ENCODE results near the gene FAM120A. TPM values are rescaled to one million over a fixed set of nuclear protein-coding genes. Genes with fewer than 3 reads are reported as not detected.

FAM120A gene
- total RNA-seq, 2 experiments from 2014 or later: 112 to 116 TPM

DNA sequence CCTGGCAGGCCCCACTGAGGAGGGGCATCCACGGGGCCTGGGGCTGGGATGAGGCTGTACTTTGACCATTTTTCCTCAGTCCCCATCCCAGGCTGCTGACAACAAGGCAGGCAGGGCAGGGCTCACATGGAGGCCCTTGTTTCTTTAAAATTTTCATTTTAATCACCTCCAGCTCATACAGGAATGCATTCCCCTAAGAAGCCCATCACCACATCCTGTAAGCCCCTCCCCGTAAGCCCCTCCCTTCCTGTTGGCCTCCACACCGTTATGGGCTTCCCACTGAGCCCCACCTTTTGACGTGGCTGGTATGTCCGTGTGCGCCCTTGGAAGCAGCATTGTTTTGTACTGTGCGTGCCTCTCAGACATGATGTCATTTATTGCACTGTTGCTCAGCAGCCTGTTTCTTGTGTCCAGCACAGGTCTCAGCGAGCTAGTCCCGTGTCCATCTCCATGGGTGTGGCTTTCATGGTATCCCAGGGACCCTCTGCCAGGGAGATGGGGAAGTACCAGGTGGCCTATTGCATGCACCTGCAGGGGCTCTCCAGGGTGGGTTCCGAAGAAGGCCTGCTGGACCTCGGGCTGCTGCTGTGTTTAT lies 147.3 kb downstream of the FAM120A start:
- Mint-ChIP-seq H3K27me3 (ENCODE audit: low read depth) (no peaks in the 10 kb centered on the region), H3K9me3 (no peaks in the 10 kb centered on the region), H3K36me3 (ENCODE audit: low read depth) (peaks cover 2% of the 10 kb centered on the region), H3K4me3 (no peak overlapping the region), H3K27ac (no peak overlapping the region), H3K4me1 (ENCODE audit: low read depth) (peaks cover 50% of the 10 kb centered on the region)
- CTCF ChIA-PET: interaction anchor here (0.7 kb wide), 1 partner anchor 10 kb away, joined by 3 read pairs; no protein-coding TSS in a partner anchor
- intact Hi-C loops (cut with micrococcal nuclease): no loop called here
- DNase-seq: peak; percentile 25

DNA sequence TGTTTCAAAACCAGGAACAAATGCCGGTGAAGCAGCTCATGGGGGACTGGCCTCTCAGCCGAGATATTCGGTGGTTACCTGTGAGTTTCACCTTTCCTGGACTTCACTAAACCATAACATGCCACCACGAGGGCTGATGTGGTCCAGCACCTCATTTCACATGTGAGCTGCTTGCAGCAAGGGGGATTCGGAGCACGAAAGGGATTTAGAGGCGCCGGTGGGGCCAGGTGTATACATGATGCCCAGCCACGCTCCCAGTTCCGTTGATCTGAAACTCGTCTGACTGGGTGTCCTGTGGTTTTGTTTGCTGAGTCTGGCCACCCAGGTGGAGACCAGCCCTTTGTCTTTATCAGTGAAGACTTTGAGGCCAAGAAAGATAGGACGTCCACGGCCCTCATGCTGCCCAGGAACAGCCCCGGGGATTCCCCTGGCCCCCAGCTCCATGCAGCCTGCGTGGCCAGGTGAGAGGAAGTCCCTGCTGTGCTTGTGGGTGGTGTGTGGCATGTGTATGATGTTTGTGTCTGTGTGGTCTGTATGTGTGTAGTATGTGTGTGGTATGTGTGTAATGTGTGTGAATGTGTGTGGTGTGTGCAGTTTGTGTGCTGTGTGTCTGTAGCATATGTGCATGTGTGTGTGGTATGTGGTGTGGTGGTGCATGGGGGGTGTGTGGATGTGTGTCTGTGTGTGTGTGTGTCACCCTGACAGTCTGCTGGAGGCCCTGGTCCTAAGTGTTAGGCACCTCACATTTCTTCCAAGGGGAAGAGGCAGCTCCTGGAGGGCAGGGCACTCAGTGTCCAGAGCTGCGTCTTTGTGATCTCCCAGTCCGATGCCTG lies 148.3 kb downstream of the FAM120A start:
- Mint-ChIP-seq H3K4me3 (no peak overlapping the region), H3K27ac (no peak overlapping the region), H3K9me3 (peaks cover 5% of the 10 kb centered on the region), H3K4me1 (ENCODE audit: low read depth) (peaks cover 50% of the 10 kb centered on the region), H3K27me3 (ENCODE audit: low read depth) (no peaks in the 10 kb centered on the region), H3K36me3 (ENCODE audit: low read depth) (peaks cover 8% of the 10 kb centered on the region)
- intact Hi-C loops (cut with micrococcal nuclease): no loop called here
- DNase-seq: no peak
- CTCF ChIA-PET: interaction anchor here (0.7 to 1.6 kb wide), 2 partner anchors 11 to 34 kb away, joined by 3 read pairs; no protein-coding TSS in a partner anchor

DNA sequence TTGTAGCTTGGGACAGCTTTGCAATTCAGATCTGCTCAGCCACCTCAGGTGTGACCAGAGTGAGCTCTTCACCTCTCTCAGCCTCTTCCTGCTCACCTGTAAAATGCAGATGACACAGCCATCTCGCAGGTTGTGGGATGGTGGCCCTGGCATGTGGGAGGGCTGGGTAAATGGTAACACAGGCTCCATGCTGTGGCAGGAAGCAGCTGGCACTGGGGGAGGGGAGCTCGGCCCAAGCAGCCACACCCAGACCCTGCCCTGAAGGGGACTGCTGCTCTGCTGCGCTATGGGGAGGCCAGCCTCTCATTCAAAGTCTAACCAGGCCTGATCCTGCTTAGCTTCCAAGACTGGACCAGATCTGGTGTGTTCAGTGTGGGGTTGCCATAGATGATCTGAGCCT lies 149.0 kb downstream of the FAM120A start:
- peaks cover 12% of the 10 kb centered on the region for H3K36me3 Mint-ChIP-seq (ENCODE audit: low read depth)
- H3K27ac Mint-ChIP-seq: no peak overlapping the region
- H3K4me3 Mint-ChIP-seq: no peak overlapping the region
- H3K9me3 Mint-ChIP-seq: peaks cover 8% of the 10 kb centered on the region
- intact Hi-C loops (cut with micrococcal nuclease): no loop called here
- H3K27me3 Mint-ChIP-seq (ENCODE audit: low read depth): no peaks in the 10 kb centered on the region
- peaks cover 48% of the 10 kb centered on the region for H3K4me1 Mint-ChIP-seq (ENCODE audit: low read depth)
- DNase-seq: no peak
- CTCF ChIA-PET: interaction anchor here (1.6 kb wide), 1 partner anchor 35 kb away, joined by 3 read pairs; no protein-coding TSS in a partner anchor

DNA sequence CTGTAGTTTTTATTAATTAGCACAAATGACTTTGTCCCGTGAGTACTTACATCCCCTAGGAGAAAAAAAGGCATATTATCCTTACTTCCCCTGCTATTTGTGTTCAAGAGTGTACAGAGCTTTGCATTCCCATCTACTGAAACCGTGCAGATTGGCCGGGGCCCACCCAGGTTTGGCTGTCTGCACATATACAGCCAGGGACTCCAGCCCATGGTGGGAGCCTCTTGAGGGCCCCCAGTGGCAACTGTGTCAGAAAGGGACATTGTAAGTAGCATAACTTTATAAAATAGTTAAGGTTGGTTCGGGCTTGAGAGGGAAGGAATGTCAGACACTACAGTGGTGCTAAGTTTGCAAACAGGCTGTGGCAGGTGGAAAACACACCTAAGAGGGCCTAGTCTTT lies 149.6 kb downstream of the FAM120A start:
- Mint-ChIP-seq H3K27me3 (ENCODE audit: low read depth) (no peaks in the 10 kb centered on the region), H3K4me3 (no peak overlapping the region), H3K36me3 (ENCODE audit: low read depth) (peaks cover 16% of the 10 kb centered on the region), H3K27ac (no peak overlapping the region), H3K4me1 (ENCODE audit: low read depth) (peaks cover 46% of the 10 kb centered on the region), H3K9me3 (peaks cover 9% of the 10 kb centered on the region)
- CTCF ChIA-PET: interaction anchor here (1.6 kb wide), 1 partner anchor 35 kb away, joined by 3 read pairs; no protein-coding TSS in a partner anchor
- no peak for DNase-seq
- intact Hi-C loops (cut with micrococcal nuclease): no loop called here

DNA sequence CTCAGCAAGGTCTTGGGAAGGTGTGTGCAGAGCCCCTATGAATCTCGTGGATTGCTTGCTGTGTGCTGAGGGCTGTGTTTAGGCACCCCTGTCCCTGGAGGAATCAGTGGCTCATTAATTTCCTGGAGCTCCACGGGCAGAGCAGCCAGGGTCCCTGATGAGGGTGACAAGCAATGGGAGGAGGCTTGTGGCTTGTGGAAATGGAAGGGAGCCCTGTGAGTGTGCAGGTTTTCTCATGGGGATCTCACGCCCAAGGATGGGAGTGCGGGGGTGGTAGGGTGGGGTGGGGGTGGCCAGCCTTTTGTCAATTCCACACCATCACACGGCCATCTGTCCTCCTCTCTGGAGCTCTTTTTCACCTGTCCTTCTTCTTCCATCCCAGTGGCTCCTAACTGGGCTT lies 150.2 kb downstream of the FAM120A start:
- H3K27ac Mint-ChIP-seq: no peak overlapping the region
- CTCF ChIA-PET: interaction anchor here (0.8 kb wide), 1 partner anchor 16 kb away, joined by 3 read pairs; no protein-coding TSS in a partner anchor
- H3K4me3 Mint-ChIP-seq: no peak overlapping the region

DNA sequence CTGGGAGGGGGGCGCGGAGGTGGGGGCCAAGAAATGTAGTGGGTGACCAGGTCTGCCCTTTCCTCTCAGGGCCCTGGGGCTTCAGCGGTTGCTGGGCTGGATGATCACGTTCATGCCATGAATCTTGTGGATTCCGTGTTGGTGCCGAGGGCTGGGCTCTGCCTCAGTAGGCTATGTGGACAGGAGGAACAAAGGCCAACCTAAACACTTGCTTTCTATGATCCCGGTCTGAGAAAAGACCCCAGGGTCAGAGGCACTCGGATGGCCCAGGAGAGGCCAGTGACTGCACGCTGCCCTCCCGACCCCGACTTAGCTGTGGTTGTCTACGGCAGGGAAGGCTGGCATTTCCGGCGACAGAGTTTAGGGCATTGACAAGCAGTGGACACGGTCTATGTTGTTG lies 151.5 kb downstream of the FAM120A start:
- H3K4me1 Mint-ChIP-seq (ENCODE audit: low read depth): peaks cover 40% of the 10 kb centered on the region
- intact Hi-C loops (cut with micrococcal nuclease): no loop called here
- H3K4me3 Mint-ChIP-seq: no peak overlapping the region
- no peak for DNase-seq
- peaks cover 23% of the 10 kb centered on the region for H3K9me3 Mint-ChIP-seq
- no peaks in the 10 kb centered on the region for H3K27me3 Mint-ChIP-seq (ENCODE audit: low read depth)
- peaks cover 28% of the 10 kb centered on the region for H3K36me3 Mint-ChIP-seq (ENCODE audit: low read depth)
- H3K27ac Mint-ChIP-seq: no peak overlapping the region
- CTCF ChIA-PET: no interaction called here

More for the DNA sequence above, 150.2 kb downstream of the FAM120A start:
- no peaks in the 10 kb centered on the region for H3K27me3 Mint-ChIP-seq (ENCODE audit: low read depth)
- intact Hi-C loops (cut with micrococcal nuclease): no loop called here
- peaks cover 46% of the 10 kb centered on the region for H3K4me1 Mint-ChIP-seq (ENCODE audit: low read depth)
- DNase-seq: no peak
- peaks cover 15% of the 10 kb centered on the region for H3K9me3 Mint-ChIP-seq
- H3K36me3 Mint-ChIP-seq (ENCODE audit: low read depth): peaks cover 22% of the 10 kb centered on the region

DNA sequence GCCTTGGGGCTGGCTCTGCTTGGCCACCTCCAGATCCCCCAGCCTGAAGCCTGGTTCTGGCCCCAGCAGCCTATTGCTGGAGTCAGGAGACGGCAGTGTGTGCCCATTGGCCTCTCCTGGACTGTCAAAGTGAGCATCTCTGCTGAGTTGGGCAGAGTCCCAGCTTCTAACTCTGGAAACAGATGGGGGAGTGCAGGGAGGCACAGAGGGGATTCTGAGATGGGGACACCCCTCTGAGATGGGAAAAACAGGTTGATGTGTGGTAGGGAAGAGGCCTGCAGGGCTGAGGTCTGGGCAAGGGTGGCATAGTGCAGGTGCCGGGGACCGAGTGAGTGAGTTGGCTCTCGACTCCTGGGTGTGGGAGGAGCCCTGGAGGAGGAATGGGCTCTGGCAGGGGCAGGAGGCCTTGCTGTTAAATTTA lies 152.4 kb downstream of the FAM120A start:
- H3K4me1 Mint-ChIP-seq (ENCODE audit: low read depth): peaks cover 31% of the 10 kb centered on the region
- H3K27ac Mint-ChIP-seq: no peak overlapping the region
- intact Hi-C loops (cut with micrococcal nuclease): no loop called here
- H3K4me3 Mint-ChIP-seq: no peak overlapping the region
- CTCF ChIA-PET: no interaction called here
- H3K9me3 Mint-ChIP-seq: peaks cover 25% of the 10 kb centered on the region
- H3K36me3 Mint-ChIP-seq (ENCODE audit: low read depth): peaks cover 28% of the 10 kb centered on the region
- DNase-seq: no peak
- H3K27me3 Mint-ChIP-seq (ENCODE audit: low read depth): no peaks in the 10 kb centered on the region

DNA sequence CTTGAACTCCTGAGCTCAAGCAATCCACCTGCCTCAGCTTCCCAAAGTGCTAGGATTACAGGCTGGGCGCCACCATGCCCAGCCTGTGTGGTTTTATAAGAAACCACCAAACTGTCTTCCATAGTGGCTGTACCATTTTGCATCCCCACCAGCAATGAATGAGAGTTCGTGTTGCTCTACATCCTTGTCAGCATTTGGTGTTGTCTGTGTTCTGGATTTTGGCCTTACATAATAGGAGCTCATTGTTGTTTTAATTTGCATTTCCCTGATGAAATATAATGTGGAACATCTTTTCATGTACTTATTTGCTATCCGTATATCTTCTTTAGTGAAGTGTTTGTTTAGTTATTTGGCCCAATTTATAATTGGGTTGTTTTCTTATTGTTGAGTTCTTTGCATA lies 154.7 kb downstream of the FAM120A start:
- Mint-ChIP-seq H3K27me3 (ENCODE audit: low read depth) (no peaks in the 10 kb centered on the region), H3K4me1 (ENCODE audit: low read depth) (peaks cover 12% of the 10 kb centered on the region), H3K9me3 (peaks cover 37% of the 10 kb centered on the region), H3K4me3 (no peak overlapping the region), H3K36me3 (ENCODE audit: low read depth) (peaks cover 38% of the 10 kb centered on the region), H3K27ac (no peak overlapping the region)
- no peak for DNase-seq
- CTCF ChIA-PET: no interaction called here
- intact Hi-C loops (cut with micrococcal nuclease): no loop called here

DNA sequence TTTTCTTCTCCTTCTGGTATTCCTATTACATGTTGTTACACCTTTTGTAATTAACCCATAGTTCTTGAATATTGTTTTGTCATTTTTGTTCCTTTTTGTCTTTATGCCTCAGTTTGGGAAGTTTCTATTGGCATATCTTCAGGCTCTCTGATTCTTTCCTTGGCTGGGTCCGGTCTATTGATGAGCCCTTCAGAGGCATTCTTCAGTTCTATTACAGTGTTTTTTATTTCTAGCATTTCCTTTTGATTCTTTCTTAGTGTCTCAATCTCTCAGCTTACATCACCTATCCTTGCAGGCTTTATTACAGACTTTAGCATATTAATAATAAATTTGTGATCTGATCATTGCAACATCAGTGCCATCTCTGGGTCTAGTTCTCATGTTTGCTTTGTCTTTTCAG lies 158.7 kb downstream of the FAM120A start:
- no peak overlapping the region for H3K4me3 Mint-ChIP-seq
- no peak for DNase-seq
- peaks cover 28% of the 10 kb centered on the region for H3K36me3 Mint-ChIP-seq (ENCODE audit: low read depth)
- H3K27ac Mint-ChIP-seq: no peak overlapping the region
- peaks cover 23% of the 10 kb centered on the region for H3K4me1 Mint-ChIP-seq (ENCODE audit: low read depth)
- H3K9me3 Mint-ChIP-seq: peaks cover 31% of the 10 kb centered on the region
- CTCF ChIA-PET: no interaction called here
- no peaks in the 10 kb centered on the region for H3K27me3 Mint-ChIP-seq (ENCODE audit: low read depth)
- intact Hi-C loops (cut with micrococcal nuclease): no loop called here

DNA sequence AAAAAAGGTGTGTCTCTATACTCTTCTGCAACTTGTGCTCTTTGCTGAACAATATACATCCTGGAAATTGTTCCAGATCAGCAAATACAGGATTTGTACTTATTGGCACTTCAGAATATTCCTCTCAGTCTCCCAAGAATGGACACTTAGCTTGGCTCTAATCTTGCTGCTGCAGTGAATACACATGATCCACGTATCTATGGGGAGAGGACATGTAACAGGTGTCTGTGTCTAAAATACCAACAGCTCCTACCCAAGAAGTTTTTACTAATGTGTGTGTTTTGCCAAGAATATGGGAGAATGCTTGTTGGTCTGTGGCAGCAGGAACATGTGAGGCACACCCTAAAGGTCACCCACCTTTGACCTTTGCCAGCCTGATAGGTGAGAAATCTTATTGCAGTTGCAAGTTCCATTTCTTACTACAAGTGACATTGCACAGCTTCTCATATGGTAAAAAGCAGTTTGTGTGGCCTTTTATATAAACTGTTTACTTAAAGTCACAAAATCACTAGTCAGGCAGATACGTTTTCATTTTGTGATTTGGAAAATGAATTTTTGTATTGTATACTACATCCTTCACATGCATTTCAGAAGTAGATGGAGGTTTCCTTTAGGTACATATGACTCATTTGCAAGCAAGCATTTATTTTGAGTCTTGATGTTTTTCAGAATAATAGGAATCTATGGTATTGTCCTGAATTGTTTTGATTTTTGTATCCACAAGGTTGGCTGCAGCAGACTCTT lies 160.7 kb downstream of the FAM120A start:
- CTCF ChIA-PET: interaction anchor here (1.3 kb wide), 1 partner anchor 52 kb away, joined by 8 read pairs; no protein-coding TSS in a partner anchor
- H3K4me1 Mint-ChIP-seq (ENCODE audit: low read depth): peaks cover 16% of the 10 kb centered on the region
- no peaks in the 10 kb centered on the region for H3K27me3 Mint-ChIP-seq (ENCODE audit: low read depth)
- H3K4me3 Mint-ChIP-seq: no peak overlapping the region
- intact Hi-C loops (cut with micrococcal nuclease): no loop called here
- peaks cover 12% of the 10 kb centered on the region for H3K36me3 Mint-ChIP-seq (ENCODE audit: low read depth)
- peak; percentile 22 for DNase-seq
- peaks cover 19% of the 10 kb centered on the region for H3K9me3 Mint-ChIP-seq
- peak overlapping the region; percentile 16 for H3K27ac Mint-ChIP-seq

DNA sequence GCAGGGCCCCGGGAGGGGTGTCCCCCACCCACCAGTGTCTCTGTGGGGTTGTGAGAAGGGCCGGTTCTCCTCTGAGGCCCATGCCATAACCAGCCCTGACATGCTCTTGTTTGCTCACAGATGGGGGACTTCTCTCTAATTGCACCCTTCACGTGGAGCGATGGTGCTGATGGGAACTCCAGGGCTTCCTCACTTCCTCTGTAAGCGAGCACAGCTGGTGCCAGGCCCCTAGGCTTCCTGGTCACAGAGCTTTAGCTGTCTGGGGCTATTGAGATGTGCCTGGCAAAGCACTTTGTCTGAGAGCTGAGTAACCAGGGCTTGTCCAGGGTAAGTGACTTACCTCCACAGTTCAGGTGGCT lies 161.3 kb downstream of the FAM120A start:
- H3K4me3 Mint-ChIP-seq: no peak overlapping the region
- peak; percentile 34 for DNase-seq
- H3K4me1 Mint-ChIP-seq (ENCODE audit: low read depth): peaks cover 16% of the 10 kb centered on the region
- peaks cover 11% of the 10 kb centered on the region for H3K36me3 Mint-ChIP-seq (ENCODE audit: low read depth)
- H3K27ac Mint-ChIP-seq: no peak overlapping the region
- H3K9me3 Mint-ChIP-seq: peaks cover 17% of the 10 kb centered on the region
- H3K27me3 Mint-ChIP-seq (ENCODE audit: low read depth): no peaks in the 10 kb centered on the region
- intact Hi-C loops (cut with micrococcal nuclease): no loop called here
- CTCF ChIA-PET: no interaction called here

DNA sequence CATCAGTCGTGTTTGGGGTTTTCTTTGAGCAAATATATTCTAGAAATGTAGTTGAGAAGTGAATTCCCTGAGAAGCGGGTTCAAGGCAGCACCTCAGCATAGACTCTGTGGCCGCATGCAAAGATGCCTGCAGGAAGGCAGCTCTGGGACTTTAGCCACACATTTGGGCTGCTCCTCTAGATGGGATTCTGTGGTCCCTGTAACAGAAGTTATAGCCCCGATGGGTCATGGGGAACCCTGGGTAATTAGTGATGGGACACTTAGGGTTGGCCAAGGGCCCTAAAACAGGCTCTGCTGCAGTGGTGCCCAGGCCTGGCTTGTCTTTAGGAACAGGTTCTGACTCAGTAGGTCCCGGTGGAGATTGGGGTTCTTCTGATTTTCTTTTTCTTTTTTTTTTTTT lies 161.7 kb downstream of the FAM120A start:
- H3K27ac Mint-ChIP-seq: no peak overlapping the region
- intact Hi-C loops (cut with micrococcal nuclease): no loop called here
- peaks cover 14% of the 10 kb centered on the region for H3K9me3 Mint-ChIP-seq
- no peak for DNase-seq
- CTCF ChIA-PET: no interaction called here
- H3K36me3 Mint-ChIP-seq (ENCODE audit: low read depth): peaks cover 10% of the 10 kb centered on the region
- no peak overlapping the region for H3K4me3 Mint-ChIP-seq
- peaks cover 16% of the 10 kb centered on the region for H3K4me1 Mint-ChIP-seq (ENCODE audit: low read depth)
- H3K27me3 Mint-ChIP-seq (ENCODE audit: low read depth): no peaks in the 10 kb centered on the region
